Transverse colon (tissue), 4 donors: ENCODE data around the gene COP1. TPM values are rescaled to one million over a fixed set of nuclear protein-coding genes. Genes with fewer than 3 reads are reported as not detected.

ENCODE experiments used
- DNase-seq: peaks from one replicate; pipeline ENCODE4 v3.0.0-alpha.2; 2019
- H3K27ac ChIP-seq, 4 donors: fragments of 200-600 bp; sonication (generic); 2 replicates each; pipeline ENCODE4 v1.5.1; 2016 to 2018; ENCODE audit warnings: inconsistent platforms in 4 of 4
- H3K27me3 ChIP-seq: fragments of 200-600 bp; sonication (generic); 2 replicates; pipeline ENCODE4 v1.5.1; 2017; ENCODE audit warnings: inconsistent platforms
- H3K36me3 ChIP-seq, 4 donors: fragments of 200-600 bp; sonication (generic); 2 replicates each; pipeline ENCODE4 v1.5.1; 2017 to 2019; ENCODE audit warnings: inconsistent platforms in 4 of 4
- H3K4me1 ChIP-seq, 4 donors: fragments of 200-600 bp; sonication (generic); 2 replicates each; pipeline ENCODE4 v1.5.1; 2017 to 2020; ENCODE audit warnings: inconsistent platforms in 4 of 4
- H3K4me3 ChIP-seq, 4 donors: fragments of 200-600 bp; sonication (generic); 1 replicate in 1 of 4; 2 replicates in 3 of 4; pipeline versions ENCODE4 v1.5.1 to v1.6.1; 2017 to 2019; ENCODE audit warnings: inconsistent platforms in 4 of 4
- H3K9me3 ChIP-seq, 2 donors: fragments of 200-600 bp; sonication (generic); 2 replicates each; pipeline ENCODE4 v1.5.1; 2017 to 2019; ENCODE audit warnings: inconsistent platforms in 2 of 2
- CTCF ChIP-seq, 5 experiments: fragments of 200-600 bp in 3 of 5; fragments of 450-650 bp in 2 of 5; sonication (generic) in 3 of 5; IDR thresholded peaks; 1 replicate in 2 of 5; 2 replicates in 3 of 5; pipeline ENCODE4 v1.5.1; 2016 to 2017; ENCODE audit warnings: antibody characterized with exemption in 5 of 5, inconsistent platforms in 3 of 5, mild to moderate bottlenecking in 2 of 5, moderate library complexity in 1 of 5
- EP300 ChIP-seq: sonication (generic); formaldehyde crosslinking; IDR thresholded peaks from one replicate; pipeline ENCODE4 v1.6.1; 2017; ENCODE audit warnings: antibody characterized with exemption, low read depth
- POLR2A ChIP-seq: fragments of 450-650 bp; IDR thresholded peaks from one replicate; pipeline ENCODE4 v1.6.1; 2016; ENCODE audit warnings: antibody characterized with exemption, mild to moderate bottlenecking, moderate library complexity
- POLR2AphosphoS5 ChIP-seq, 3 donors: sonication (generic); formaldehyde crosslinking; IDR thresholded peaks; one replicate each; pipeline ENCODE4 v1.6.1; 2016; ENCODE audit warnings: antibody characterized with exemption in 3 of 3
- WGBS, 2 donors: methylation state at CpG; one replicate each; pipeline ENCODE4 v1.1.5; 2018; ENCODE audit warnings: low coverage in 1 of 2; 5-methylcytosine and 5-hydroxymethylcytosine counted together
- in situ Hi-C, 4 donors: fragments of 200-750 bp; cut with MboI; loops; one replicate each; pipeline versions ENCODE4 v1.15.0 to v1.15.1; 2017; ENCODE audit warnings: low sequenced_read_pairs in 3 of 4, low pct_ligation_motif_present in 1 of 4, low pct_unique_long_range_greater_than_20kb in 1 of 4
- intact Hi-C: fragments of 100-400 bp; cut with DNase I; formaldehyde crosslinking; loops from one replicate; pipeline ENCODE4 v1.15.1; 2023; ENCODE audit warnings: low total_unique reads
- total RNA-seq, 4 donors: library from RNA; depleted of rRNA; stranded (reverse); fragments of >200 nt; gene quantifications; one replicate each; pipeline ENCODE4 v1.1.0, GENCODE V29; 2016

Gene COP1
- 100 to 1,000 TPM in 2 of 4 donors, 10 to 100 TPM in 2; 52.3 to 190 (median 109) TPM for total RNA-seq

GRCh38 chr1:176206961-176207902 lies at the start of gene COP1:
Gene COP1 (minus strand): TSS chr1:176207286. CDS start chr1:176206978, 308 bp downstream.
- intact Hi-C loops (no loop called here), in situ Hi-C loops (no loop called here)
- Histone ChIP-seq H3K4me3 (peak within 1 kb of the TSS; percentile 74 to 95 (median 78)), H3K9me3 (no peaks in the 10 kb centered on the region), H3K36me3 (no peaks in the 10 kb centered on the region), H3K27me3 (no peaks in the 10 kb centered on the region), H3K27ac (peak within 1 kb of the TSS; percentile 97 to 99 (median 98)), H3K4me1 (peaks cover 12 to 46% (median 29%) of the 10 kb centered on the region in 4 donors)
- no peak for TF ChIP-seq EP300
- TF ChIP-seq POLR2A, result peak; percentile 79
- TF ChIP-seq CTCF (IDR thresholded peaks at IDR 0.05), result peak in 2 of 5 experiments; percentile 9 to 38
- TF ChIP-seq POLR2AphosphoS5 (IDR thresholded peaks at IDR 0.05), result peak; percentile 75 to 87 (median 82)
- 1% methylated on average over 85 of the region's 92 CpGs; no CpG with 5 or more reads in 1 of the 2 donors for WGBS, 2 donors
- peak; percentile 99 for DNase-seq

DNA sequence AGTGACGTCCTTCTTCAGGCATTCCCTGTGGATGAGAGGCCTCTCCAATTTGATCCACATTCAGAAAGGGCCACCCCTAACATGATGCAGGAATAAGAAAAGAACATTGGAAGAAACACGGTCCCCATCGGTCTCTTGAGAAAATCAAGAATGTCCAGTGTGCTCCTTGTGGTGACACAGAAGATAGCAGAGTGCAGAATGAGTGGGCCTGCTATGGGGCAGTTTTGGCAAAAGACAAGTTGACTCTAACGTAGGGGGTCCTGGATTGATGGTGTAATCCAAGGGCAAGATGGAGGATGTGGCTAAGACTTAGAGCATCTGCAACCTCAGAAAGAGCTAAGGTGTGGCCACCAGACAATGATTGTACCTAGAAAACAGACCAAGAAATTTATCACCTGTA lies 45.1 kb upstream of the COP1 start:
- Histone ChIP-seq H3K27ac (no peak overlapping the region), H3K36me3 (no peaks in the 10 kb centered on the region), H3K4me3 (no peak overlapping the region), H3K4me1 (no peaks in the 10 kb centered on the region), H3K9me3 (no peaks in the 10 kb centered on the region), H3K27me3 (no peaks in the 10 kb centered on the region)
- TF ChIP-seq CTCF (IDR thresholded peaks at IDR 0.05) (no peak), POLR2AphosphoS5 (IDR thresholded peaks at IDR 0.05) (no peak)
- intact Hi-C loops (no loop called here), in situ Hi-C loops (no loop called here)
- WGBS, 2 donors, result 87 to 90% methylated on average over 4 of the region's 4 CpGs
- no peak for DNase-seq

- in situ Hi-C loops, result no loop called here
- H3K9me3 ChIP-seq, result no peaks in the 10 kb centered on the region
- no peaks in the 10 kb centered on the region for H3K27me3 ChIP-seq
- 38 to 47% methylated on average over 2 of the region's 2 CpGs for WGBS, 2 donors
- intact Hi-C loops, result no loop called here
- H3K36me3 ChIP-seq, result no peaks in the 10 kb centered on the region
- H3K4me1 ChIP-seq, result no peaks in the 10 kb centered on the region
- DNase-seq, result no peak
- H3K4me3 ChIP-seq, result no peak overlapping the region
- H3K27ac ChIP-seq, result no peak overlapping the region
- TF ChIP-seq POLR2AphosphoS5 (IDR thresholded peaks at IDR 0.05) (no peak), CTCF (IDR thresholded peaks at IDR 0.05) (no peak), EP300 (no peak), POLR2A (no peak)
These were observed 37.8 kb upstream of the COP1 start for GRCh38 chr1:176244851-176245250.

DNA sequence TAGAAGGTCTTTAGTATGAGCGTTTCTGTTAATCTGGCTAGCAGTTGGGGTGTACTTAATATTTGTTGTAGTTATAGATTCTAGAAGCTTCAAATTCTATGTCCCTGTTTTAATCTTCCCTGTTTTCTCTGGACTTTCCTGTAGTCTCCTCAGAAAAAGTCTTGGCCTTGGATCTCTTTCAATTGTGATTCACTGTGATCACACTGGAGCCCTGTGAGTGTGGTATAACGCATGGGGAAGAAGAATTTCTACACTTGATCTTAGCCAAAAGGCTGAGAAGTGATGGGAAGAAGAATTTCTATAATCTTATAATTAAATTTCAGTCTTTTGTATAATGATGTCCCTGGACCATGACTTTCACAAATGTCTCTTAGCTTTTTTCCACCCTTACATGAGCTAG lies 36.7 kb upstream of the COP1 start:
- no peaks in the 10 kb centered on the region for H3K27me3 ChIP-seq
- no peak overlapping the region for H3K4me3 ChIP-seq
- intact Hi-C loops, result no loop called here
- no peak for TF ChIP-seq CTCF (IDR thresholded peaks at IDR 0.05)
- TF ChIP-seq POLR2AphosphoS5 (IDR thresholded peaks at IDR 0.05), result no peak
- TF ChIP-seq POLR2A, result no peak
- TF ChIP-seq EP300, result no peak
- H3K4me1 ChIP-seq, result no peaks in the 10 kb centered on the region
- no peaks in the 10 kb centered on the region for H3K9me3 ChIP-seq
- H3K36me3 ChIP-seq, result no peaks in the 10 kb centered on the region
- in situ Hi-C loops, result no loop called here
- WGBS, 2 donors, result 71 to 89% methylated on average over 2 of the region's 2 CpGs
- no peak for DNase-seq
- no peak overlapping the region for H3K27ac ChIP-seq
